BLaER1 (cell line): ENCODE measurements around the gene CYB5D1.

ENCODE experiments used
- H3K27ac ChIP-seq: shearing (Covaris generic); formaldehyde crosslinking; 2 replicates; pipeline ENCODE4 v1.8.1; 2022
- H3K27me3 ChIP-seq: shearing (Covaris generic); formaldehyde crosslinking; 2 replicates; pipeline ENCODE4 v1.8.1; 2022
- H3K36me3 ChIP-seq: shearing (Covaris generic); formaldehyde crosslinking; 2 replicates; pipeline ENCODE4 v1.8.1; 2022
- H3K4me1 ChIP-seq: shearing (Covaris generic); formaldehyde crosslinking; 2 replicates; pipeline ENCODE4 v1.8.1; 2022
- H3K4me2 ChIP-seq: shearing (Covaris generic); formaldehyde crosslinking; 2 replicates; pipeline ENCODE4 v1.8.1; 2022
- H3K4me3 ChIP-seq: shearing (Covaris generic); formaldehyde crosslinking; 2 replicates; pipeline ENCODE4 v1.8.1; 2022
- H3K9ac ChIP-seq: shearing (Covaris generic); formaldehyde crosslinking; 2 replicates; pipeline ENCODE4 v1.8.1; 2022
- H3K9me3 ChIP-seq: shearing (Covaris generic); formaldehyde crosslinking; 2 replicates; pipeline ENCODE4 v1.8.1; 2022
- H4K20me1 ChIP-seq: shearing (Covaris generic); formaldehyde crosslinking; 2 replicates; pipeline ENCODE4 v1.8.1; 2022
- Cebpa-rat ChIP-seq: shearing (Covaris generic); IDR thresholded peaks from 2 replicates; pipeline ENCODE4 v1.8.1; 2022

Gene CYB5D1

DNA sequence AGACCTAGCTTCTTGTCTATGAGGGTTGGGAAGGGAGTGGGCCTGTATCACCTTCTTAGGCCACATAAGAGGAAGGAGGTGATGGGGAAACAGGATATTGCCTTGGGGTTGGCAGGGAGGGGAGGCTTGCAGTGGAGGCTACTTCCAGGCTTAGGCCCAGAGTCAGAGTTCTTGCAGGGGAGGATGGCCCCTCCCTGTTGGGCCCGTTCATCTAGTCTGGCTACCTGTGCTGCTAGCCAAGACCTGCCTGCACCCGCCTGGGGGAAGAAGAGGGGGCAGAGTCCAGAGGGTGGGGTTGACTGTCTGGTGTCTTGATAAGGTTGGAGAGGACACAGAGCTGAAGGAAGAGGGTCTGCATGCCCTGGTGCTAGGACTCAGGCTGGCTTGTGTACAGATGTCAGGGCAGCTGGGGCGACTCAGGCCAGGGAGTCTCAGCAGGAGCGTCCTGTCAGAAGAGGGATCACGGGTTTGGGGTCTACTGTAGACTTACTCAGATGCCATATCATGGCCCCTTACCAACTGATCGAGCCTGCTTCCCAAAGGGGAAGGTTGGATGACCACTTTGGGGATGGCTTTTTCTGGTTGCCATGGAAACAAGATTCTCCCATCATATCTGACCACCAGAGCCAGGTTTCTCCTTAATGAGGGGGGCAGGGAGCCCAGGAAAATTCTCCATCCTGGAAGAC lies 18.5 kb upstream of the CYB5D1 start:
- Histone ChIP-seq H3K9me3 (no peaks in the 10 kb centered on the region), H3K4me1 (peaks cover 40% of the 10 kb centered on the region), H3K4me2 (peak overlapping the region; percentile 99), H4K20me1 (peaks cover 53% of the 10 kb centered on the region), H3K27me3 (no peaks in the 10 kb centered on the region), H3K4me3 (peak overlapping the region; percentile 78), H3K27ac (peak overlapping the region; percentile 84), H3K9ac (peak overlapping the region; percentile 91), H3K36me3 (peaks cover 13% of the 10 kb centered on the region)
- TF ChIP-seq Cebpa-rat: no peak

DNA sequence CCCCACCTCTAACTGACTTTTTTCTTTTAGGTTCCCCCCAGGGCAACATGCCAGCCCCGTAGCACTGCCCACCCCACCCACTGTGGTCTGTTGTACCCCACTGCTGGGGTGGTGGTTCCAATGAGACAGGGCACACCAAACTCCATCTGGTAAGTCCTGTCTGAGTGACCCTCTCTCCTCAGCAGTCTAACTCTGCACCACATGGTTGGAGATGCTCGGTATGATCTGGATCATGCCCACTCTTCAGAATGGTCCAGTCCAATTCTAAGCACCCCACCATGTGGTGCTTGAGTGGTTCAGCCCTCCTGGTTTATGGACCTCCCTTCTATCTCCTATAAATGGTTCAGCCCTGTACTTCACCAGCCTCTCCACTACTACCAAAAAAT lies 17.9 kb upstream of the CYB5D1 start:
- Histone ChIP-seq H3K27ac (peak overlapping the region; percentile 84), H3K27me3 (no peaks in the 10 kb centered on the region), H3K9me3 (no peaks in the 10 kb centered on the region), H3K4me1 (peaks cover 42% of the 10 kb centered on the region), H3K4me3 (peak overlapping the region; percentile 78; the same call in 1 of the 2 replicates), H3K4me2 (peak overlapping the region; percentile 99), H3K36me3 (peaks cover 13% of the 10 kb centered on the region), H3K9ac (peak overlapping the region; percentile 91), H4K20me1 (peaks cover 58% of the 10 kb centered on the region)
- TF ChIP-seq Cebpa-rat: no peak

DNA sequence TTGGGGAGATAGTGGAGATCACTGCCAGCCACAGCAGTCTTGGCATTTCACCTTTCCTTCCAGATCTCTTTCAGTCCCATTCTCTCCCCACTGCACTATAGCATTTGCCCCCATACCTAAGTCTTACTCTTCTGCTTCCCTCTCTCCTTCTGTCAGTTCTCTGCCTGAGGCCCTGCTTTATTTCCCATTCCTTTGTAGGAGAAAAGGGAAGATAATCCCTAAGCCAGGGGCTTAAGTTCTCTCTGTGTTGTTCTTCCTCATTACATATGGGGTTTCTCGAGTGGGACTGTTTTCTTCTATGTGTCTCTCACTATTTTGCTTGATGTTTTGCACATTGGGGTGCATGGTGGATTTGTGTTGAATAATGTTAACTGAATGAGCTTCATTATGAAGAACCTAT lies 17.4 kb upstream of the CYB5D1 start:
- H3K4me1 ChIP-seq: peaks cover 47% of the 10 kb centered on the region
- peak overlapping the region; percentile 91 for H3K9ac ChIP-seq
- H3K4me2 ChIP-seq: peak overlapping the region; percentile 99
- H3K36me3 ChIP-seq: peaks cover 19% of the 10 kb centered on the region
- TF ChIP-seq Cebpa-rat: no peak
- H3K9me3 ChIP-seq: no peaks in the 10 kb centered on the region
- H3K27me3 ChIP-seq: no peaks in the 10 kb centered on the region
- H4K20me1 ChIP-seq: peaks cover 64% of the 10 kb centered on the region
- peak overlapping the region; percentile 78 for H3K4me3 ChIP-seq
- H3K27ac ChIP-seq: peak overlapping the region; percentile 94

DNA sequence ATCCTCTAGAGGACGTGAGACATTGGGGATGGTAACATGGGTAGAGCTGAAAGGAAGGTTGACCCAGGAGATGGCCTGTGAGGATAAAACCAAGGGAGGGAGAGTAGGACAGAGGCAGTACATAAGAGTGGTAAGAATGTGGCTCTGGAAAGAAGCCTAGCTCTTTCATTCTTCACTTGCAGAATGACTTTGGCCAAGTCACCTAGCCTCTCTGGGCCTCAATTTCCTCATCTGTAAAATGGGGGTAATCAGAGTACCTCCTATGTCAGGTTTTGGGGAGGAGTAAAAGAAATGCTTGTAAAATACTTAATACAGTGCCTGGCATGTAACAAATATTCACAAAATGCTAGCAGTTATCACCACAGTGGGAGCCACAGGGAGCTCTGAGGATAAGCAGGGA lies 16.9 kb upstream of the CYB5D1 start:
- no peak for TF ChIP-seq Cebpa-rat
- peak overlapping the region; percentile 94 for H3K27ac ChIP-seq
- peaks cover 68% of the 10 kb centered on the region for H4K20me1 ChIP-seq
- peak overlapping the region; percentile 78 for H3K4me3 ChIP-seq
- peak overlapping the region; percentile 91 for H3K9ac ChIP-seq
- H3K9me3 ChIP-seq: no peaks in the 10 kb centered on the region
- H3K4me1 ChIP-seq: peaks cover 50% of the 10 kb centered on the region
- peaks cover 23% of the 10 kb centered on the region for H3K36me3 ChIP-seq
- no peaks in the 10 kb centered on the region for H3K27me3 ChIP-seq
- H3K4me2 ChIP-seq: peak overlapping the region; percentile 99

DNA sequence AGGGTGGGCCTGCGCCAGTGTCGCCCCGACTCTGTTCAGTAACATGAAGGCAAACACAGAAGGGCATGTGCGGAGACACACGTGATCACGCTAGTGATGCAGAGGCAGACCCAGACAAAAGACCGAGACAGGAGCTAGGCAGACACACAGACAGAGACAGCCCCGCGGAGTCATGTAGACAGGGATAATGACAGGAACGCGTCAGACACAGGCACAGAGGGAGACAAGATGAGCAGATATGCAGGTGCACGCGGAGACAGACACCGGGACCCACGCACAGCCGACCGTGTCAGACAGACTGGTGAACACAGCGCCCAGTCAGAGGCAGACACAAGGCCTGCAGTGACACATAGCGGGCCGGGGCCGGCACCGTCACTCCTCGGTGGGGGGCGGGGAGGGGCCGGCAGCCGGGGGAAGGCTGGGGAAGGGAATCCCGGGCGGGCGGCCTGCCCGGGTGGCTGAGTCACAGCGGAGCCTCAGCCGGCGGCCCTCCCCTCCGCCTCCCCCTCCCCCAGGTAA lies 16.3 kb upstream of the CYB5D1 start:
- Histone ChIP-seq H3K4me2 (peak overlapping the region; percentile 99), H3K27ac (peak overlapping the region; percentile 94), H3K27me3 (no peaks in the 10 kb centered on the region), H3K9ac (peak overlapping the region; percentile 91), H3K36me3 (peaks cover 29% of the 10 kb centered on the region), H3K4me1 (peaks cover 50% of the 10 kb centered on the region), H3K9me3 (no peaks in the 10 kb centered on the region), H3K4me3 (peak overlapping the region; percentile 78), H4K20me1 (peaks cover 74% of the 10 kb centered on the region)
- no peak for TF ChIP-seq Cebpa-rat

DNA sequence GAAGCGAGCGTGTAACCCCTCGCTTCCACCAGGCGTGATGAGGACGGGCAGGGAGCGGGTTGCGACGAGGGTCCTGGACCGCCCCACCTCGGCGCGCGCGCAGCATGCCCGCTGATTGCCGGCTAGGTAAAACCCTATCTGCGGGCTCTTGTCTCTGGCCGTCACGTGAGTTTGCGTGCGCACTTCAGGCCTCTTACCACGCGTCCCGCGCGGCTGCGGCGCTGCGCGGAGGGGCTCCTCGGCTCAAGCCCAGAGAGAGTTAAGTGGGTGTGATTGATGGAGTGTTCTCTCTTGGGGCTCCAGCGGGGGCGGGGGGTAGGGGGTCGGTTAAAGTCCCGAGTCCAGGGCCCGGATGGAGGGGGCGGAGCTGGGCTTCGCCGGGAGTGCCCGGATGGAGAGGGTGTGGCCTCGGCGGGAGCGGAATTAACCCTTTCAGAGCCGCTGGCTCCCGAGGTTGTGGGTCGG lies 15.9 kb upstream of the CYB5D1 start:
- no peaks in the 10 kb centered on the region for H3K27me3 ChIP-seq
- H3K4me1 ChIP-seq: peaks cover 48% of the 10 kb centered on the region
- no peaks in the 10 kb centered on the region for H3K9me3 ChIP-seq
- H3K4me2 ChIP-seq: peak overlapping the region; percentile 99
- H3K9ac ChIP-seq: peak overlapping the region; percentile 91
- peaks cover 79% of the 10 kb centered on the region for H4K20me1 ChIP-seq
- H3K4me3 ChIP-seq: peak overlapping the region; percentile 78
- no peak for TF ChIP-seq Cebpa-rat
- peaks cover 34% of the 10 kb centered on the region for H3K36me3 ChIP-seq
- peak overlapping the region; percentile 94 for H3K27ac ChIP-seq

DNA sequence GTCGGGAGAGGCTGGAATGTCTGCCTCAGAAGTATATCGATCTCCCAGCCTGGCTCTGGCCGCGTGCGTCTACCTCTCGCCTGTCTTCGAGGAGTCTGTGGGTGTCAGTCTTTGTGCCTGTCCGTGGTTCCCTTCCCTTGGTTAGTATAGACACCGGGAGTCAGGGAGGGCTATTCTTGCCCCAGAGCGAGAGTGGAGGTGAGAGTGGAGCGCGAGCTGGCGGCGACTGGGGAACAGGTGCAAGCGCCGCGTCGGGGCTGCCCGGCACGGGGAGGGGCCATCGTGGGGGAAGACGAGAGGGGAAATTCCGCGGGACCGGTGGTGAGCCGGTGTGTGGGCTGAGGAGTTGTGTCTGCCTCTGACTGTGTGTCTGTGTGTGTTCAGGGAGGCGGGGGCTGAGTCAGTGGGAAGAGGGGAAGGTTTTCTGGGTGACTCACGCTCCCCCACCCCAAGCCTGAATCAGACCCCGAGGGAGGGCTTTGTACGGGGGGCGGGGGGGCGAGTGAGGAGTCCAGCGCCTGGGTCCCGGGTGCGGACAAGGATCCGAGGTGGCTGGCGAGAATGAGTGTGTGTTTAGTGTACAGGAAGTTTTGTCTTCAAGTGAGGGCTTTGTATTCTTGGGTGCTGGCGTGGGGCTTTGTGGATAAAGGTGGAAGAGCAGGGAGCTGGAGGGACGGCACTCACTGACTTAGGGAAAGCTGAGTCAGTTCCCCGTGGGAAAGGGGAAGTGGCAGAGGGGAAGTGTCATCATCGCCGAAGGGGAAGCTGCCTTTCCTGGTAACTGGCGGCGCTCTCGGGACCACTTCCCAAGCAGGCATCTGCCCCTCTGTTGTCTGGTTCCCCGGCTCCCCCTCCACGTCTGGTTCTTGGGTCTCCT lies 15.2 kb upstream of the CYB5D1 start:
- H3K9ac ChIP-seq: peak overlapping the region; percentile 91
- peaks cover 84% of the 10 kb centered on the region for H4K20me1 ChIP-seq
- H3K9me3 ChIP-seq: no peaks in the 10 kb centered on the region
- TF ChIP-seq Cebpa-rat: no peak
- peak overlapping the region; percentile 78 for H3K4me3 ChIP-seq
- peak overlapping the region; percentile 94 for H3K27ac ChIP-seq
- no peaks in the 10 kb centered on the region for H3K27me3 ChIP-seq
- H3K4me2 ChIP-seq: peak overlapping the region; percentile 99
- peaks cover 42% of the 10 kb centered on the region for H3K4me1 ChIP-seq
- H3K36me3 ChIP-seq: peaks cover 39% of the 10 kb centered on the region

DNA sequence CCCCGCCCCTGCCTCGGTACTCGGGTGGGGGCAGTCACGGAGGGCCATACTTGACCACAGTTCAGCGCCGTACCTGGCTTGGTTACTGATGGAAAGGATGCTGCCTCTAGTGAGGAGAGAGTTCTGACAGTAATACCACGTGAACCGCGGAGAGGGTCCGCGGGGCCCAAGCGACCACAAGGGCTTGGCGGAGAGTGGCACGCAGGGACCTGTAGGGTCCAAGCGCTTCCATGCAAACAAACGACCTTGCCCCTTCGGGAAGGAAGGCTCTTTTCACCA lies 14.6 kb upstream of the CYB5D1 start:
- no peaks in the 10 kb centered on the region for H3K27me3 ChIP-seq
- no peaks in the 10 kb centered on the region for H3K9me3 ChIP-seq
- H4K20me1 ChIP-seq: peaks cover 88% of the 10 kb centered on the region
- no peak for TF ChIP-seq Cebpa-rat
- H3K27ac ChIP-seq: peak overlapping the region; percentile 94
- peak overlapping the region; percentile 91 for H3K9ac ChIP-seq
- peaks cover 44% of the 10 kb centered on the region for H3K36me3 ChIP-seq
- H3K4me2 ChIP-seq: peak overlapping the region; percentile 99
- peak overlapping the region; percentile 78 for H3K4me3 ChIP-seq
- peaks cover 40% of the 10 kb centered on the region for H3K4me1 ChIP-seq

DNA sequence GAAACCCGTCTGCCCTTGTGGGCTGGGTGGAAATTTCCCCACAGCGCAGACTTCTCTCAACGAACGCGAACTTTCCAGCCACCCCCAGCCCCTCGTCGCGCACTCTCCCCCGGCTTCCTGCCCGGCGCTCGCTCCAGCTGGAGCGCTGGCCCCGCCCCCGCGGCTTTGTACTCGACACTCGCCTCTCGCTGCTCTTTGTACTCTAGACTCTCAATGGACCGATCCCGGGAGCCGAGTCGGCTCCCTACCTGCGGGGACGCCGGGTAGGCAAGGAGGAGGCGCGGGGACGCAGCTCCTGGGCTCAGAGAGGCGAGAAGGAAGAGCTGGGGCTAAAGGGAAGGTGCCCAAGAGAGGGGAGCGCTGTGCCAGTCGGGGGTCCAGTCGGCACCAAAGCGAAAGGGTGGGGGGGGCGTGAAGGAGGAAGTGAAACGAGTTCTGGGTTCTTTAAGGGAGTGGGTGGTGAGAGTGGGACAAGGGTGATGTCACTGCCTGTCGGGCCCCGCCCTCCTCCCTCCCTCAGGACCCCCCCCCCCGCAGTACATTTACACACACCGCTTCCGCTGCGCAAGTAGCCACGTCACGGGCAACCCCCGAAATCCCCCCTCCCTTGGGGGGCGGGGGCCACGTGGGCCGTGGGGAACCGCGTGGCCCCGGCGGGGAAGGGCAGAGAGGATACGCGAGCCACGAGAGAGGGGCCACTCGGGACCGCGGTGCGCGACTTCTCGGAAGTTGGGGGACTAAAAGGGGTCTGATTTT lies 14.1 kb upstream of the CYB5D1 start:
- peak overlapping the region; percentile 99 for H3K4me2 ChIP-seq
- TF ChIP-seq Cebpa-rat: no peak
- peaks cover 38% of the 10 kb centered on the region for H3K4me1 ChIP-seq
- peak overlapping the region; percentile 91 for H3K9ac ChIP-seq
- no peaks in the 10 kb centered on the region for H3K27me3 ChIP-seq
- H3K36me3 ChIP-seq: peaks cover 48% of the 10 kb centered on the region
- H4K20me1 ChIP-seq: peaks cover 87% of the 10 kb centered on the region
- no peaks in the 10 kb centered on the region for H3K9me3 ChIP-seq
- H3K27ac ChIP-seq: peak overlapping the region; percentile 94
- peak overlapping the region; percentile 78 for H3K4me3 ChIP-seq
